Measurements from ENCODE around the gene IFT43. TPM values are rescaled to one million over a fixed set of nuclear protein-coding genes. Genes with fewer than 3 reads are reported as not detected.

IFT43 gene
- total and polyA plus RNA-seq, 10 of the 15 experiments (the other 5 are each of a cell fraction or from before 2014, with no cell fraction given): 8.2 to 24.8 (median 14.0) TPM

GRCh38 chr14:76055330-76055729 is 69.8 kb downstream of the IFT43 start:
- ATAC-seq (peak; percentile 52), DNase-seq (ENCODE audit: low read depth, low spot score) (no peak), FAIRE-seq (no peak)
- Histone ChIP-seq H3K4me1 (ENCODE audit: control insufficient read depth, insufficient read depth, low read length) (no peaks in the 10 kb centered on the region; the same call in 1 of the 2 replicates), H3K27ac (ENCODE audit: control insufficient read depth, insufficient read depth) (no peak overlapping the region), H2AFZ (ENCODE audit: control insufficient read depth, low read depth, low read length) (no peak overlapping the region), H3K27me3 (replicated peaks in 1 of 2; ENCODE audit: control insufficient read depth in 2 of 2, insufficient read depth in 2 of 2, low read length in 1 of 2) (no peaks in the 10 kb centered on the region), H3K36me3 (ENCODE audit: control insufficient read depth in 2 of 2, insufficient read depth in 2 of 2, low read length in 1 of 2) (no peaks in the 10 kb centered on the region), H3K4me2 (ENCODE audit: control insufficient read depth, insufficient read depth) (no peak overlapping the region), H3K9me3 (replicated peaks; ENCODE audit: control insufficient read depth, insufficient read depth, low read length) (no peaks in the 10 kb centered on the region), H3K9ac (ENCODE audit: control insufficient read depth, insufficient read depth, low read length) (no peak overlapping the region), H3K79me2 (ENCODE audit: control insufficient read depth, insufficient read depth, low read length) (no peaks in the 10 kb centered on the region), H3K4me3 (no peak overlapping the region), H4K20me1 (ENCODE audit: control insufficient read depth, insufficient read depth) (peaks cover 4% of the 10 kb centered on the region; the same call in 1 of the 2 replicates)
- ChIA-PET SMC1A (ENCODE audit: uncharacterized antibody, unreplicated experiment) (interaction anchor here (0.6 to 3.9 kb wide), 4 partner anchors 10 to 333 kb away, joined by 3 to 26 read pairs (median 4); no protein-coding TSS in a partner anchor), RAD21 (ENCODE audit: unreplicated experiment) (interaction anchor here (0.6 to 4.1 kb wide), 4 partner anchors 14 to 333 kb away, joined by 3 to 24 read pairs (median 4); no protein-coding TSS in a partner anchor), POLR2A (interaction anchor here (0.6 kb wide), 2 partner anchors 70 to 191 kb away, joined by 3 to 4 read pairs; no protein-coding TSS in a partner anchor), CTCF (interaction anchor here (0.6 to 8.1 kb wide), 6 partner anchors 10 to 344 kb away, joined by 3 to 165 read pairs (median 4); no protein-coding TSS in a partner anchor)
- in situ Hi-C loops (cut with MboI): loop anchor here (10.0 kb wide), 1 partner anchor 299 kb away; no protein-coding TSS in a partner anchor
- intact Hi-C loops (cut with micrococcal nuclease; ENCODE audit: unreplicated experiment): no loop called here
- WGBS (ENCODE audit: insufficient coverage, insufficient replicate concordance, low lambda C conversion rate, missing lambda C conversion rate): 1% methylated on average over 3 of the region's 3 CpGs
- BruUV-seq (replicated peaks): no TSS peak
- TF ChIP-seq SKIL (IDR thresholded peaks at IDR 0.05; ENCODE audit: low read depth, poor library complexity, severe bottlenecking) (no peak), NFYB (IDR thresholded peaks at IDR 0.05; ENCODE audit: insufficient read depth, low read depth, low read length) (no peak), WRNIP1 (IDR thresholded peaks at IDR 0.05; ENCODE audit: borderline replicate concordance, low read depth, low read length) (no peak), SUZ12 (IDR thresholded peaks at IDR 0.05; ENCODE audit: unreplicated experiment) (no peak), REST (IDR thresholded peaks at IDR 0.05; ENCODE audit: low read depth, low read length) (no peak)
- TF ChIP-seq, protein P1, sequence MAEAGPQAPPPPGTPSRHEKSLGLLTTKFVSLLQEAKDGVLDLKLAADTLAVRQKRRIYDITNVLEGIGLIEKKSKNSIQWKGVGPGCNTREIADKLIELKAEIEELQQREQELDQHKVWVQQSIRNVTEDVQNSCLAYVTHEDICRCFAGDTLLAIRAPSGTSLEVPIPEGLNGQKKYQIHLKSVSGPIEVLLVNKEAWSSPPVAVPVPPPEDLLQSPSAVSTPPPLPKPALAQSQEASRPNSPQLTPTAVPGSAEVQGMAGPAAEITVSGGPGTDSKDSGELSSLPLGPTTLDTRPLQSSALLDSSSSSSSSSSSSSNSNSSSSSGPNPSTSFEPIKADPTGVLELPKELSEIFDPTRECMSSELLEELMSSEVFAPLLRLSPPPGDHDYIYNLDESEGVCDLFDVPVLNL (IDR thresholded peaks at IDR 0.05; ENCODE audit: low read depth, low read length): no peak
- TF ChIP-seq, protein P2, sequence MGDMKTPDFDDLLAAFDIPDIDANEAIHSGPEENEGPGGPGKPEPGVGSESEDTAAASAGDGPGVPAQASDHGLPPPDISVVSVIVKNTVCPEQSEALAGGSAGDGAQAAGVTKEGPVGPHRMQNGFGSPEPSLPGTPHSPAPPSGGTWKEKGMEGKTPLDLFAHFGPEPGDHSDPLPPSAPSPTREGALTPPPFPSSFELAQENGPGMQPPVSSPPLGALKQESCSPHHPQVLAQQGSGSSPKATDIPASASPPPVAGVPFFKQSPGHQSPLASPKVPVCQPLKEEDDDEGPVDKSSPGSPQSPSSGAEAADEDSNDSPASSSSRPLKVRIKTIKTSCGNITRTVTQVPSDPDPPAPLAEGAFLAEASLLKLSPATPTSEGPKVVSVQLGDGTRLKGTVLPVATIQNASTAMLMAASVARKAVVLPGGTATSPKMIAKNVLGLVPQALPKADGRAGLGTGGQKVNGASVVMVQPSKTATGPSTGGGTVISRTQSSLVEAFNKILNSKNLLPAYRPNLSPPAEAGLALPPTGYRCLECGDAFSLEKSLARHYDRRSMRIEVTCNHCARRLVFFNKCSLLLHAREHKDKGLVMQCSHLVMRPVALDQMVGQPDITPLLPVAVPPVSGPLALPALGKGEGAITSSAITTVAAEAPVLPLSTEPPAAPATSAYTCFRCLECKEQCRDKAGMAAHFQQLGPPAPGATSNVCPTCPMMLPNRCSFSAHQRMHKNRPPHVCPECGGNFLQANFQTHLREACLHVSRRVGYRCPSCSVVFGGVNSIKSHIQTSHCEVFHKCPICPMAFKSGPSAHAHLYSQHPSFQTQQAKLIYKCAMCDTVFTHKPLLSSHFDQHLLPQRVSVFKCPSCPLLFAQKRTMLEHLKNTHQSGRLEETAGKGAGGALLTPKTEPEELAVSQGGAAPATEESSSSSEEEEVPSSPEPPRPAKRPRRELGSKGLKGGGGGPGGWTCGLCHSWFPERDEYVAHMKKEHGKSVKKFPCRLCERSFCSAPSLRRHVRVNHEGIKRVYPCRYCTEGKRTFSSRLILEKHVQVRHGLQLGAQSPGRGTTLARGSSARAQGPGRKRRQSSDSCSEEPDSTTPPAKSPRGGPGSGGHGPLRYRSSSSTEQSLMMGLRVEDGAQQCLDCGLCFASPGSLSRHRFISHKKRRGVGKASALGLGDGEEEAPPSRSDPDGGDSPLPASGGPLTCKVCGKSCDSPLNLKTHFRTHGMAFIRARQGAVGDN (IDR thresholded peaks at IDR 0.05): no peak
